Keratinocyte (primary cell): Measurements from ENCODE around the gene LAD1.

Experiments used
- EZH2 ChIP-seq: IDR thresholded peaks from one replicate; pipeline ENCODE4 v1.6.1; 2012; ENCODE audit warnings: inconsistent platforms, mild to moderate bottlenecking, low read length, moderate library complexity
- TF ChIP-seq, protein P1 (sequence below), 3 experiments: IDR thresholded peaks in 1 of 3; conservative IDR thresholded peaks in 1 of 3; optimal IDR thresholded peaks in 1 of 3; 2 replicates in 2 of 3; 3 replicates in 1 of 3; pipeline versions ENCODE3 to v1.5.1; 2011; ENCODE audit warnings: low read length in 3 of 3, mild to moderate bottlenecking in 3 of 3, moderate library complexity in 2 of 3, control low read depth in 1 of 3, inconsistent platforms in 1 of 3; ENCODE audit not compliant: insufficient read depth in 2 of 3; ENCODE audit errors: extremely low read depth in 1 of 3

GRCh38 chr1:201384406-201384782 lies 14.7 kb downstream of the LAD1 start:
- no peak for TF ChIP-seq EZH2
- TF ChIP-seq, protein P1, sequence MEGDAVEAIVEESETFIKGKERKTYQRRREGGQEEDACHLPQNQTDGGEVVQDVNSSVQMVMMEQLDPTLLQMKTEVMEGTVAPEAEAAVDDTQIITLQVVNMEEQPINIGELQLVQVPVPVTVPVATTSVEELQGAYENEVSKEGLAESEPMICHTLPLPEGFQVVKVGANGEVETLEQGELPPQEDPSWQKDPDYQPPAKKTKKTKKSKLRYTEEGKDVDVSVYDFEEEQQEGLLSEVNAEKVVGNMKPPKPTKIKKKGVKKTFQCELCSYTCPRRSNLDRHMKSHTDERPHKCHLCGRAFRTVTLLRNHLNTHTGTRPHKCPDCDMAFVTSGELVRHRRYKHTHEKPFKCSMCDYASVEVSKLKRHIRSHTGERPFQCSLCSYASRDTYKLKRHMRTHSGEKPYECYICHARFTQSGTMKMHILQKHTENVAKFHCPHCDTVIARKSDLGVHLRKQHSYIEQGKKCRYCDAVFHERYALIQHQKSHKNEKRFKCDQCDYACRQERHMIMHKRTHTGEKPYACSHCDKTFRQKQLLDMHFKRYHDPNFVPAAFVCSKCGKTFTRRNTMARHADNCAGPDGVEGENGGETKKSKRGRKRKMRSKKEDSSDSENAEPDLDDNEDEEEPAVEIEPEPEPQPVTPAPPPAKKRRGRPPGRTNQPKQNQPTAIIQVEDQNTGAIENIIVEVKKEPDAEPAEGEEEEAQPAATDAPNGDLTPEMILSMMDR (optimal IDR thresholded peaks at IDR 0.05 in 1 of 3, IDR thresholded peaks at IDR 0.05 in 1 of 3, conservative IDR thresholded peaks at IDR 0.05 in 1 of 3; ENCODE audit: extremely low read depth in 1 of 3, insufficient read depth in 2 of 3, low read length in 3 of 3): no peak
